H1 (cell line): ENCODE data around the gene OR51B2. TPM values are rescaled to one million over a fixed set of nuclear protein-coding genes. Genes with fewer than 3 reads are reported as not detected.

ENCODE experiments used
- TCF12 ChIP-seq: IDR thresholded peaks from 2 replicates; pipeline ENCODE4 v1.6.1; 2011; ENCODE audit warnings: low read depth, mild to moderate bottlenecking, low read length
- polyA plus RNA-seq, 7 experiments: library from polyadenylated mRNA; depleted of rRNA in 3 of 7; stranded (reverse) in 5 of 7; unstranded in 2 of 7; fragments of >200 nt in 5 of 7; fragments of 200-250 nt in 2 of 7; gene quantifications; 1 replicate in 5 of 7; 2 replicates in 1 of 7; 4 replicates in 1 of 7; pipeline versions ENCODE4 v1.2.1 to v1.2.3, GENCODE V29; 2011 to 2013; ENCODE audit warnings: missing spikeins in 2 of 7, mixed read lengths in 2 of 7
- total RNA-seq: library from RNA; stranded (reverse); fragmentation: NEBNext Ultra II Directional; extraction: Animal tissue kit (Norgen Biotek cat#: 25700); gene quantifications from 2 replicates; pipeline ENCODE4 v1.2.1, GENCODE V29; 2021
- TF ChIP-seq, protein P1 (sequence below): IDR thresholded peaks from 2 replicates; pipeline ENCODE4 v1.6.1; 2012; ENCODE audit warnings: low read length, inconsistent platforms
- TF ChIP-seq, protein P2 (sequence below): IDR thresholded peaks from 2 replicates; pipeline ENCODE4 v1.6.1; 2012; ENCODE audit warnings: inconsistent platforms

The OR51B2 gene
- total and polyA plus RNA-seq, 2 of the 8 experiments (the other 6 are each of a cell fraction or from before 2014, with no cell fraction given), result not detected

DNA sequence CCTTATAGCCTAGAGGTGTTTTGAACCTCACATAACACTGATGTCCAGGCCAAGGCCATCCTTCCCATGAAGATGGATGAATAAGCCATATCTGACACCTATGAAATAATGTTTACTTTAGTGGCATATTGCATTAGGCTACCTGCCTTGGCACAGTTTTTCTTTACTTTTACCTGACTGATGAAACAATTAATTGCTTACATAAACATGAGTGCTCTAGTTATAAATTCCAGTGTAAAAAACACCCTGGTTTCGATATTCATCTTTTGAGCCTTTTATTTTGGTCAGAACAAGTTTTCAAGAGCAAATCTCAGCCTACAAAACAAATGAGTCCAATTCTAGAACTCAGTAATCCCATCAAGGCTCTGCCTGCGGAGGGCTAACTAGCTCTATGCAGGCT is 47.4 kb downstream of the OR51B2 start (continued):
- no peak for TF ChIP-seq TCF12
- TF ChIP-seq, protein P1, sequence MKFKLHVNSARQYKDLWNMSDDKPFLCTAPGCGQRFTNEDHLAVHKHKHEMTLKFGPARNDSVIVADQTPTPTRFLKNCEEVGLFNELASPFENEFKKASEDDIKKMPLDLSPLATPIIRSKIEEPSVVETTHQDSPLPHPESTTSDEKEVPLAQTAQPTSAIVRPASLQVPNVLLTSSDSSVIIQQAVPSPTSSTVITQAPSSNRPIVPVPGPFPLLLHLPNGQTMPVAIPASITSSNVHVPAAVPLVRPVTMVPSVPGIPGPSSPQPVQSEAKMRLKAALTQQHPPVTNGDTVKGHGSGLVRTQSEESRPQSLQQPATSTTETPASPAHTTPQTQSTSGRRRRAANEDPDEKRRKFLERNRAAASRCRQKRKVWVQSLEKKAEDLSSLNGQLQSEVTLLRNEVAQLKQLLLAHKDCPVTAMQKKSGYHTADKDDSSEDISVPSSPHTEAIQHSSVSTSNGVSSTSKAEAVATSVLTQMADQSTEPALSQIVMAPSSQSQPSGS, result no peak
- TF ChIP-seq, protein P2, sequence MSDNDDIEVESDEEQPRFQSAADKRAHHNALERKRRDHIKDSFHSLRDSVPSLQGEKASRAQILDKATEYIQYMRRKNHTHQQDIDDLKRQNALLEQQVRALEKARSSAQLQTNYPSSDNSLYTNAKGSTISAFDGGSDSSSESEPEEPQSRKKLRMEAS, result no peak
